Kidney tubule cell (primary cell): Measurements from ENCODE around the gene EPDR1.

Experiments
- DNase-seq: peaks from one replicate; pipeline ENCODE4 v3.0.0-alpha.2; 2018; ENCODE audit warnings: low spot score

The EPDR1 gene

DNA sequence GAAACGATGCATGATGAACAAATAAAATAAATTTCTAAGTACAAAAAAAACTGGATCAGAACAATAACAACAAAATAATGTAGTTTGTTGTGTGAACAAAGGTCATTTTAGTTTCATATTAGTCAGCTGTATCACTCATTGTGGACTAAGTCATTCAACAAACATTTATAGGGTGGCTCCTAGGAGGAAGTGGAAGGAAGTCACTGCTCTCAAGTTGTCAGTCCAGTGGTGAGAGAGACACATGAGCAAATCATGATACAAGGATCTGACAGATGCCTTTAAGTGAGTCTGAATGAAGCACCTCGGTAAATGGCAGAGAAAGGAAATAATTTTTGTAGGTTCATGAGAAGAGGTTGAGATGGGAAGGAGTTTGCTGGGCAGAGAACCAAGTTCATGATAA, 56.8 kb downstream of the EPDR1 start:
- peak; percentile 76 for DNase-seq

DNA sequence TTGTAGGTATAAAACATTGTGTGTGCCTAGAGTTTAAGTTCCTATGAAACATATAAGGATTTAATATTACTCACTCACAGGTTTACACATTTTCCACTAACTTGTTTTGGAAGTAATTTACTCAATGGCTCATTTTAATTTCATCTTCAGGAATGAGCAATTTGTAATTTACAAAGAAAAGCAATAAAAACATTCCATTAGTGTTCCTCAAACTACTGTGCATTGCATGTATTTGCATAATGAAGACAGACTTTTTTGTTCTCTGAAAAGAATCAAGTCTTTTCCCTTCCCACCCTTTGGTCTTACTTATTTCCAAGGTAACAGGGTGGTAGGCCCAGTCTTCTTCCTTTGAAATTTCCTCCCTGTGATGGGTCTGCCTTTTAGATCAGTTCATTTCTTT, 61.2 kb downstream of the EPDR1 start:
- no peak for DNase-seq

DNA sequence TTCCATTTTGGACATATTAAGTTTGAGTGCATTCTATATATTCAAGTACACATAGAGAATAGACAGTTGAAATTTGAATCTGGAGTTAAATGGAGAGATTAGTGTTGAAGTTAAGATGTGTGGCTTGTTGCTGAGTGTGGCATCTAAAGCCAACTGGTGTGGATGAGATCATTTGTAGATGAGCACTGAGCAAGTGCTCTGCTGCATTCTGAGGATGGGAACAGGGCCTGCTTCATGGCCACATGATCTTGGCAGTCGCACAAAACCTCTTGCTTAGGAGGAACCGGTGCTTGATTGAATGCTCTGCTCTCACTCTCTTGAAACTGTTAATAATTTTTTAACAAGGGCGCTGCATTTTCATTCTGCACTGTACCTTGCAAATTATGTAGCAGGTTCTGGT, 62.0 kb downstream of the EPDR1 start:
- peak; percentile 51 for DNase-seq

DNA sequence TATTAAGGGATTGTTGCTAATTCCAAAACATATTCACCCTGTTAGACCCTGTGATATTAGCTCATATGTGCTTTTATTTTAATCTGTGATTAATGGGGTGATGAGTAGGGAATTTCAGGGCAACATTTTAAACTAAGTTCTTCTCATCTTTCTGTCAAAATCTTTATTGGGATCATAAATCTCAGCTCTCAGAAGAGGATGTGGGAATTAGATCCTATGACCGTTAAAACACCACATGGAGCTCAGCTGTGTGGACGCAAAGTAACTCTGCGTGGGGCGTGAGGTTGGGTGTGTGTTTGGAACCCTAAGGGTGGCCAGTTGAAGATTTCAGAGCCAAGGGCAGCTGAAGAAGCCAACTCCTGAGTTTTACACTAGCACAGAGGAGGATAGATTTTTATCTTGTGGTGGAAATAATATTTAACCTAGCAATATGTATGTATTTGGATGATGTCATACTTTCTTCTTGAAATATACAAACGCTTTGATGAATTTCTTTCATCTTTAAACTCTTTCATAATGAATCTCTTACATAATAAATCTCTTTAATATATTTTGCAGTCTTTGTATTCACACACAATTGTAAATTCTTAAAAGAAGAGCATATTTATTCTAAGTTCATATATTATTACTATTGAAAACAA, 64.4 kb downstream of the EPDR1 start:
- no peak for DNase-seq

DNA sequence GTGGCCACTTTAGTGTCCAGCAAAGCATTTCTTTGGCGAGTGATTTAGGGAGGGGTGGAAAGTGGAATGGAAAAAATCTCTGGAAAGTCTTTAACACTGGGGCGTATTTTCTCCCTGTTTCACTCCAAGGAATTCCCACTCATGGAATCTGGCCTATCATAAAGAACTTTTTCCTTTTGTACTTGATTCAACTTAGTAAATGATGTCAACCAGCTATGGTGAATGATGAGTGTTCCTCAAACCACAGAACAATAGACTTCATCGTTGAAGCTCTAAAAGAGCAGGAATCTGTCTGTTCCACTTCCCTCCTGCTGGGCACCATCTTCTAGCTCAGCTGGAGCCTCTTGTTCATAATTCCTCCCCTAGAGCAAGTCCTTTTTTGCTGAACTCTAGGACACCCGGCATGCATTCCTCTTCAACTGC, 66.5 kb downstream of the EPDR1 start:
- DNase-seq: peak; percentile 50

DNA sequence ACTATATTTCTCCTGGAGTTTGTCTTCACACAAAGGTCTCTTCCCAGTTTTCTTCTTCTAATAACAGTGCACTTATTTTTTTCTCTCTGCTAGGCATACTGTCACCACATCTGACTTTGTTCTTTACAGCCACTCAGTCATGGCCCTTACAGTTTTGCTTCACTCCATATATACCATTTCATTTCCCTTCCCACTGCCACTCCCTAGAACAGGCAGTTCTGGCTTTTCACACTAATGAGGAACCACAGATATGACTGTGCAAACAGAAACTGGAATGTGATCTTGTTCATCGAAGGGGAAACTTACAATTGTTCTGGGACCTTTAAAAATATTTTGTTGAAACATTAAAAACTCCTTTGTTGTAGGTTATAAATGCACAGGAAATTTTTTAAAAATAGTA, 67.3 kb downstream of the EPDR1 start:
- DNase-seq: peak; percentile 60

DNA sequence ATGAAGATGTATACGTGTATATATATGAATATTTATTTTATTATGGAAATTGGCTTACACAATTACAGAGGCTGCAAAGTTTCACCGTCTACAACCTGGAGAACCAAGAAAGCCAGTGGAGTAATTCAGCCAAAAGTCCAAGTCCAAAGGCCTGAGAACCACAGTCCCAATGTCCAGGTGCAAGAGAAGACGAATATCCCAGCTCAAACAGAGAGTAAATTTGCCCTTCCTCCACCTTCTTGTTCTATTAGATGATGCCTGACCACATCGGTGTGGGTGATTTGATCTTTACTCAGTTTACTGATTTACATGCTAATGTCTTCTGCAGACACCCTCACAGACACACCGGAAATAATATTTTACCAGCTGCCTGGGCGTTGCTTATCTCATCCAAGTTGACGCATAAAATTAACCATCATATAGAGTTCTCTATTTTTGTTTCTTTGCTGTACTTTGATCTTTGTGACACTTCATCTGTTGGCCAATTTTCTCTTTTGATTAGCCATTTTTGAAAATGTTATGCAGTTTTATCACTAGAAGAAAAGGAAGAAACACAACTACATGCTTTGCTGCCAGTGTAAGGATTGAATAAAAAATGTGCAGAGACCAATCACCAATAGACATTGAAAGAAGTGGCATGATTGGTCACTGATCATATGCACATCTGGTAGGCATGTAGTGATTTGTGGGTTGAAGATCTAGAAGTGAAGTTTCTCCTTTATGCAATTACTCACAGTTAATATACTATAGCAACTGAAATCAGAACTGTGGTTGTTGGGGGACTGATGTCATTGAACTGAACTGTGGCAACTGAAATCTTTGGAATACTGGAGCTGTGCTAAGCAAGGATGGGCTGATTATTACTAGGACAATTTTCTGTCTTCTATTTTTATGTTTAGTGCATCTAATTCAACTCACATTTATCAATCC, 68.5 kb downstream of the EPDR1 start:
- no peak for DNase-seq

DNA sequence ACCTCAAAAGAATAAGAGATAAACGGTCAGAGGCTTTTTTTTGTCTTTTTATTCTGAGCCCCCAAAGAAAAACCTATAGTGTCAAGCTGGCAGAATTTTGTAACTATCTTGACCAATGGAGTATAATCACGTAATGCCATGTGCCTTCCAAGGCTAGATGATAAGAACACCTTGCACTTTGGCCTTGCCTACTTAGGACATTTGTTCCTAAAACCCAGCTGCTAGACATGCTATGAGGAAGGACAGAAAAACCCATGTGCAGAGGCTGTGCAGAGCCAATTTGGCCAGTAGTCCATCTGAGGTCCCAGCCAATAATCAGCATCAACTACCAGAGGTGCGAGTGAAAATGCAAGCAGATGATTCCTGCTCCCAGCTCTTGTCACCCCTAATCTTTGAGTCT, 69.9 kb downstream of the EPDR1 start:
- DNase-seq: no peak

DNA sequence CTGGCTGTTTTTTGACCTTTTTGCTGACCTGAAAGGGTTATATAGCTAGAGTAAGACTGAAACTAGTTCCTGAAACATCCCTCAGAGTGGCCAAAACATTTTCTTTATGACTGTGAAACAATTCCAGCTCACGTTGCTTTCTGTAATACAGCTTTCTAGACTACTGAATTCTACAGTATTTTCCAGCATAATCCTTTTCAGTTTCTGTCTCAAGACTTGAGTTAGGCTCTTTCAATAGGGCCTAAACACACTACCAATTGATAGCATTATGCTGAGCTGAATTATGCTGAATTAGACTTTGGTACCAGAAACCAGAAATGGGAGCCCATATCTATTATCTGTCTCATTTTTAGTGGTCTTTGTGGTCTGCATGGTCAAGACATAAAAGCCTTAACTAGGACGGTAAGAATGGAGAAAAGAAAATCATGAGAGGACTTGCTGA, 72.6 kb downstream of the EPDR1 start:
- DNase-seq: no peak

DNA sequence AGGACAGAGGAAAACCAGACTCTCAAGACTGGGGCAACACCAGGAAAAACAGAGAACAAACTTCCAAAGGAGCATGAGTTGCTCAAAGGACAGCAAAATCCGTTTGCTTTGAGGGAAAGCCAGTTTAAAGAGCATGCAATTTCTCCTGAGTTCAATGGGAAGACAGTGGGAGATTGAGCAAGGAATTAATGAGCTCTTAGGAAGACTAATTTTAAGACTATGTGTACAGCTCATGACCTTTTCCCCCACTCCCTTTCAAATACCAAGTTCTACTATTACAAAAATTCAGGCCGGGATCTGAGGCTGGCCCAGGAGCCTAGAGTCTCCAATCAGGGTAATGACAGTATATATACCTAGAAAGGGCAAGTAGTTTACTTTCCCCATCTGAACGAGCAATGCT, 79.2 kb downstream of the EPDR1 start:
- DNase-seq: no peak

DNA sequence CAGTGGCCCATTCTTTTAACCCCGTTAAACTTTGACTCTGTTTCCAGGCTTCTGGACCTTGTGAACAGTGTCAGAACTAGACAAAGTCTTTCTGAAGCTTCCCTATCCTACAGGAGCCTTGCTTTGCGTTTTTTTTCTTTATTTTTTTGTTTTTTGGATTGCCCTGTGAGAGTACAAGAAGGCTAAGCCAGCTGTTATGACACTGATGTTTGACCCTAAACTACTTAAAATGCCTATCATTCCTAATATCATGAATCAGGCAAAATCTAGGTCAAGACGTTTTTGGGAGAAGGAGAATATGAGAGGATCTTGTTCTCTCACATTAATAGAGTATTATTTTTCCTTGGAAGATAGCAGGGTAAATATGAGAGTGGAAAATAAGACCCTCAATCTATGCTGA, 79.8 kb downstream of the EPDR1 start:
- no peak for DNase-seq
